HG02798 (cell line): ENCODE measurements around the gene ASH1L.
A peak's percentile ranks its signal among the peaks of the same experiment; 100 is the strongest.
"Not testable (repeated sequence)": the region's sequence is repeated elsewhere in the genome, so short reads cannot be mapped to it uniquely, and the experiment has no call there.

ENCODE experiments used
- ATAC-seq: cut with Tn5 transposase; IDR thresholded peaks from one replicate; pipeline ENCODE4 v1.9.1; 2021; ENCODE audit warnings: mild to moderate bottlenecking; ENCODE audit not compliant: unreplicated experiment, poor library complexity

The ASH1L gene

DNA sequence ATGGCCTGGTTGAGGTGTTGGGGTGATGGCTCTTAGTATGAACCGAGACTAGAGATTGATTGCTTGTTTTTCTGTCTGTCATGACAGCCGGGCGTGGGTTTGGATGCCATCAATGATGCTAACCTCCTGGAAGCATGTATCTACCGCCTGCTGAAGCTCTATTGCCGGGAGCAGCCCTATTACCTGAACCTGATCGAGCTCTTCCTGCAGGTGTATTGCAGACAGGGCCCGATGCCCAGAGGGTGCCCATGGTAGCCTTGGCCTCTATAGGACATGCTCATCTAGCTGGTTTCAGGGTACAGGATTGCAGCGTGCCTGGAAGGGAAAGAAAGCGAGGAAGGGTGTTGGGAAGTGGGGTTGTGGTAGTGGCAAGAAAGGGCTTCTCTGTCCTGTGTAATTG, 244.5 kb downstream of the ASH1L start:
- no peak for ATAC-seq

DNA sequence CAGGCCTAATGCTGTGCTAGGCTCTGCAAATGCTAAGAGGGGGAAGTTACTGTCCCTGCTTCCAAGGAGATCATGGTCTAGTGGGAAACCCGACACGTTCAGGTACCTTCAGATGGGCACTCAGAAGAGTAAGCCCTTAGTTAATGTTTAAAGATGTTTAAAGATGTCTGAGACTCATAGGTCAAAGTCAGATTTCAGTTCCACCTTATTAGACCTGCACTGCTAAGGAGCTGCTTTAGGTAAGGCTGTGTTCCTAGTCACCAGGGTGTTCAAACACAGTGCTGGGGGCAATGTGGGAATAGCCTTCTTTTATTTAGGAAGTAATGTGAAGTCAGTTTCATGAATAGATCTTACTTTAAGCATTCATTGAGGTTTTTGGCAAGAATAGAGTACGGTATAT, 245.7 kb downstream of the ASH1L start:
- ATAC-seq: no peak

DNA sequence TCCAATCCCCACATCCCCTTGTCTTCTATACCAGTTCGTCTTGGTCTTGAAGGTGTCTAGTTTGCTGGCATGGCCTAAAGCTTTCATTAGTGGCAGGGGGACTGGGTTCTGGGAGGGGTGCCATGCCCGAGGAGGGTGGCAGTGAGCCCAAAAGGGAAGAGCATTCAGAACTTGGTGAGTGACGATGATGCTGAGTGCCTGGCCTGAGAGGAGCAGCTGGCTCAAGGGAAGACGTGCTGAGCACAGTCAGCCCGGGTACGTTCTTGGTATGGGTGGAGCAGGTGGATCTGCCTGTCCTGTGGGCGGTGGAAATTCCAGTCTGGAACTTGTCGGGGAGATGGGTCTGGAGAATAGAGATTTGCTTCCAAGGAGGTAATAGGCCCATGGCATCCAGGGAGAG, 249.3 kb downstream of the ASH1L start:
- no peak for ATAC-seq

DNA sequence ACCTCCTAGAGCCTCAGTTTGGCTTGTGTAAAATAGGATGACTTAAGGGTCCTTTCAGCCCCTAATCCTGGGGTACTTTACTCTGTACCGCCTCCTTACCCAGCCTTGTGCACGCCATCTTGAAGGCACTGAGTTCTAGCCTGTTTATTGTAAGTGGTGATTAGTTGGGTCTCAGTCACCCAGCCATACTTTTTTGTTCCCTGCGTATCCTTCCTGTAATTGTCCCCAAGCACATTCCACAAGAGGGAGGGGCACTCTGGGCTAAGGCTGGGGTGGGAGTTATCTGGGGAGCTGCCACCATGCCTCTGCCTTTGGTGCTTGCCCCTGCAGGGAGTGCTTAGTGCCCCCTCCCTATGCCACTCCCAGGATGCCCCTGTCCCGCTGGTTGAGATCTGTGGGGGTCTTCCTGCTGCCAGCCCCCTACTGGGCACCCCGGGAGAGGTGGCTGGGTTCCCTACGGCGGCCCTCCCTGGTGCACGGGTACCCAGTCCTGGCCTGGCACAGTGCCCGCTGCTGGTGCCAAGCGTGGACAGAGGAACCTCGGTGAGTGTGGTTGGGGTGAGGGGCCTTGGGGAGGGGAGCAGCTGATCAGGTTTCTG, 253.1 kb downstream of the ASH1L start:
- ATAC-seq: no peak

DNA sequence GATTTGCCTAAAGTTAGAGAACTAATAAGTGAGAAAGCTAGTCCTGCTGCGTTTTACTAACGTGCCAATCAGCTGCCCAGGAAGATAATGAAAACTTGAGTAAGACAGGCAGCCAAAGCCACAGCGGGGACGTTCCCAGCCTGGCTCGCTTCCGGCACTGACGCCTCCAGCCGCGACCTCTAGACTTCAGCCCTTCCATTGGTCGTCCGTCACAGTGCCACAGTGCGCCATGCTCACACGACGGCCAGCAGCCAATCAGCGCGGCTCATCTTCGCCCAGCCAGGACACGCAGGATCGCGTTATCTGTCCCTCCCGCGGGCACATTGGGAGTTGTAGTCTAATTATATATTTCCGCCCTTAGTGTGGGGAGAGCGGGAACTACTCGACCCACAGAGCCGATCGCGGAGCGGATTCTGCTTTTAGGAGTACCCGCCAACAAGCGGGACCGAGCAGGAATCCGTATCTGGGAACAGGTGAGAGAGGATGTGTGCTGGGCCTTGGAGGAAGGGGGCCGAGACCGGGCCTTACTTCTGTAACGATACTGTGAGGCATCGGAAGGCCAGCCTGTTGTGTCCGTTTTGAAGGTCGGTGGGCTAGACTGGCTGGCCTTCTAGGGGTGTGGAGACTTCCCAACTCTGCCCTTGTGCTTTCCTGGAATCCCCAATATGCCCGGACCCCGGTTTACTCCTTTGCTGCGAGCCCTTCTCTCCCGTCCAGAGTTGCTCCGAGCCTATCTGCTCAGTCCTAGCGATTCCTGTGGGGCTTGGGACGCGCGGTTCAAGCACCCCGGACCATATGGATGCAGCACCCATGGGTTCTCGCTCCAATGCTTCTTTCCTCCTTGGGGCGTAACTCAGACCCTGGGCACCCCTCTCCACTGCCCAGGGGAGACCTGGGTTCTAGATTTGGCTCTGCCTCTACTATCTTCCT, 253.8 kb downstream of the ASH1L start, which contains the start of gene FDPS:
Gene FDPS, plus strand, starts transcription at position 374 of the 930 bp plus-strand sequence. CDS start 924 bp downstream, outside the sequence.
- peak; percentile 97 for ATAC-seq

DNA sequence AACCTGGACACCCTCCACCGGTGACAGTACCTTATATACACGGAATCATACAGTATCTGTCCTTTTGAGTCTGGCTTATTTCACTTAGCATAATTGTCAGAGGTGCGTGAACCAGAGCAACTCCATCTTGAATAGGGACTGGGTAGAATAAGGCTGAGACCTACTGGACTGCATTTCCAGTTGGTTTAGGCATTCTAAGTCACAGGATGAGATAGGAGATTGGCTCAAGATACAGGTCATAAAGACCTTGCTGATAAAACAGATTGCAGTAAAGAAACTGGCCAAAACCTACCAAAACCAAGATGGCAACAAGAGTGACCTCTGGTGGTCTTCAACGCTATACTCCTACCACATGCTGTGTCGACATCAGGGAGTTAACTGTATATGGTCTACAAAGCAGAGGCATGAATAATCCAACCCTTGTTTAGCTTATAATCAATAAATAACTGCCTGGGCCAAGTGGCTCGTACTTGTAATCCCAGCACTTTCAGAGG, 255.3 kb downstream of the ASH1L start:
- no peak for ATAC-seq

DNA sequence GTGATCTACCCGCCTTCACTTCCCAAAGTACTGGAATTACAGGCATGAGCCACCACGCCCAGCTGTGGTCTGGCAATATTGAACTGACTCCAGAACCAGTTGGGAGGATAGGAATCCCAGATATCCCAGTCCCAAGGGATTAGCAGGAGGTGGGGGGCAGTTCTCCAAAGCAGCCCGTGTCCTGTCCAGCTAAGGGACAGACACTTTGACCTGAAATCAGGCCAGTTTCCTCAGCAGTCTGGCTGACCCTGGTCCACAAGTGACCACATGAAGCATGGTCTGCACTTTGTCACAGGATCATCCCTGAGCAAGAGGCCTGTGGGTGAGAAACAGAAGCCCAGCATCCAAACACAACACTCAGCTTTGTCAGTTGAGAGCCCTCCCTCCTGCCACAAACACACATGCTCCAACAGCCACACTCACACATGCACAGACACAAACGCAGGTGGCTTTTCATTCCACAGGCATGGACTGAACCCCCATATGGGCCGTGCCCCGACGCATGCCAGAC, 256.7 kb downstream of the ASH1L start:
- no peak for ATAC-seq

DNA sequence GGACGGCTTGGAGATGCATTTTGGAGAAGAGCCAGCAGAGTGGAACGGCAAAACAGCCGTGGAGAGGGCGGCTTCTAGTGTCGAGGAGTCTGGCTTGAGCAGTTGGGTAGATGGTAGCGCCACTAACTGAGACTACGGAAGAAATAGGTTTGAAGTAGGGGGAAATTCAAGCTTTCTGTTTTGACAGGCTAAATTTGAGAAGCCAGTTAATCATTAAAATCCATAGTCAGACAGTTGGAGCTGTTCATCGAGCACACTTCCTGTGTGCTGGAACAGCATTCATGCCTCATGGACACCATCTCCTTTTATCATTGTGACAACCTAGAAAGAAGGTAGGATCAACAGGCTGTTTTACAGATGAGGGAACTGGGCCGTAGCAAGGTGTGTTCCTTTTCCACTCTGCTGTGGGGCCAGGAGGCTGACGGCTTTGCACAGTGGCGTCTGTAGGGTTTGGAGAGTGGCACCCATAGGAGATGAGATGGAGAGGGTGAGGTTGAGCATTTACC, 258.0 kb downstream of the ASH1L start:
- no peak for ATAC-seq

DNA sequence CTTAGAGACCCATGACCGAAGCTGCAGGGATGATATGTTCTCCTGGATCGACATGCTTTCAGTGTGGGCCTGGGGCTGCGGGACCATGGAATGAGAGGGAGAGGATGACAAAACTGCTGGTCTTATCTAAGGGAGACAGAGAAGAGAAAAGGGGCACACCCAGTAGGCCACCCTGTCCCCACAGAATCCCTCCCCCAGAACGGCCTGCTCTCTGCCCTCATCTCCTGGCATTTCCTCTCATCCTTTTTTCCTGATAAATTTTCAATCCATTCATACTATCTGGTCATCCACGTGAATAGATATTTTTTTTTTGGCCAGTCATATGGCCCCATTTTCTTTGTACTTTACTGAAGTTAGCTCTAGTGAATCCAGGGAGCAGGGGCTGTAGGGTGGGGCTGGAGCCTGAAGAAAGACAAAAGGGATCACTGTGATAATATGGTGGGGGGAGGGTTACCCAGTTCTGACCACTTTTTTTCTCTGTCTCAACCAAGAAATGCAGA, 261.2 kb downstream of the ASH1L start, which contains the start of gene PKLR:
Gene PKLR, minus strand, starts transcription at position 97 of the 500 bp plus-strand sequence. Its CDS starts 43 bp downstream, at position 54.
- ATAC-seq: no peak

DNA sequence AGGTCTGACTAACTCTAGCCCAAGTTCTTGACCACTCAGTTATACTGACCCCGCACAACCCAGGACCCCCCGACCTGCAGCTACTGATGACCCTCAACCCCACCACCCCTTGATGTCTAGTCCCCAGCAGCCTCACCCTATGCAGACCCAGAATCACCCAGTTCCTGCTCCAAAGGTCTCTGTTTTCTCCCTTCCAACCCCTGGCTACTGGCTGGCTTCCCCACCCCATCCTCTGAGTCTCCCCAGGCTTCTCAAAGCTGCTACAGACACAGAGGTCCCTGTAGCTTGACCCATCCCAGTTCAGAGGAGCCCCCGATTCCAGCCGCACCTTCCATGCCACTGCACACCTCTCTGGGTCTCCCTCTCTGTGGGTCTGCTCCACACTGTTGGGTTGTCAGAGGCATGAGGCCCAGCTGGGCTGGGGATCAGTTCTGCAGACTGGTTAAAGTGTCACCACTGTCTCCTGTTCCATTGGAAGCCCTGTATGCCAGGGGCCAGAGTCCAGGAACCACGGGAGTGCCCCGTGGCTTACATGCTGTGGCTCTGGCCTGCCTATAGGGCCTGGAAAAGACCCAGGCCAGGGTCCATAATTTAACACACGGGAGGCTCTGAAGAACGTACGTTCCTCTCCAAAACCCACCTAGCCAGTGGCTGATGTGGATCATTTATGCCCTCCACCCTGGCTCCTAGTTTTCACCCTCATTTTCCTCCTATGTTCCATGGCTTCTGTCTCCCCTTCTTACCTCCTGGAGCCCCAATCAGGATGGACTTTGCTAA, 261.9 kb downstream of the ASH1L start:
- no peak for ATAC-seq

DNA sequence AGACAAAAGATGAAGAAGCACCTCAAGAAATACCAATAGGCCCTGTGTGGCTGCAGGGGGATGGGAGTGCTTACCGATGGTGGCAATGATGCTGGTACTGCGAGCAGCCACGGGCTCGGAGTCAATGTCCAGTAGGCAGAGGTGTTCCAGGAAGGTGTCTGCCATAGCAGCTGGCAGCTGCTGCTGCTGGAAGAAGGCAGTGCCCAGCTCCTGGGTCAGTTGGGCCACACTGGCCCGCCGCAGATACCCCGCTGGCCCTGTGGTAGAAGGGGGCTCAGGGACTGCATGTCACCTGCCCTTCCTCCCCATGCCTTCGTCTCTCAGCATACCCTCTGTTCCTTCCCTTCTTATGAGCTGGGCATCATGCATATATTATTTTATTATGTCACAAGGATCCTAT, 262.6 kb downstream of the ASH1L start:
- ATAC-seq: no peak

DNA sequence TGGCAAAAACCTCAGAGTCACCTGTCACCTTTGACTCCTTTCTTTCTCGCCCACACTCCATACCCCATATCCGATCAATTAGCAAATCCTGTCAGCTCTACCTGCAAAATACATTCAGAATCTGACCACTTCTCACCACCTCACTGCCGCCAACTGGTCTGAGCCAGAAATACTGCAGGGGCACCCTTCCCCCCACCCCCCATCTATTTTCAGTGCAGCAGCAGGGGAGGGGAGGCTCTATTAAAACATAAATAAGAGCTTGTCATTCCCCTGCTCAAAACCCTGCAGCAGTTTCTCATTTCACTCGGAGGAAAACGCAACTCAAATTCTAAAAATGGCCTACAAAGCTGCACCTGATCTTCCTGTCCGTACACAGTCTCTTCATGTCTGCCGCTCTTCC, 265.2 kb downstream of the ASH1L start:
- ATAC-seq: no peak

DNA sequence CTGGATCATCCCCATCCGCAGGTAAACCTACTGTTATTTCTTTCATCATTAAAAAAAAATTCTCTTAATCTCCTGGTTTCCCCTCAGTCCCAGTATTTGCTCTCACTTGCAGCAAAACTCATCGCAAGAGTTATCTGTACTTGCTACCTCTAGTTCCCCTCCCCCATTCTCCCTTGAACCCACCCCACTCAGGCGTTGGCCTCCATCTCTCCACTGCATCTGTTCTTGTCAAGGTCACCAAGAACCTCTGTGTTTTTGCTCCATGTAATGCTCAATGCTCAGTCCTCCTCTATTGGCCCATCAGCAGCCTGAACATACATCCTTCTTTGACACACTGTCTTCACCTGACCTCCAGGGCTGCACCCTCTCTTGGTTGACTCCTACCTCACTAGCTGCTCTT, 265.9 kb downstream of the ASH1L start:
- no peak for ATAC-seq

DNA sequence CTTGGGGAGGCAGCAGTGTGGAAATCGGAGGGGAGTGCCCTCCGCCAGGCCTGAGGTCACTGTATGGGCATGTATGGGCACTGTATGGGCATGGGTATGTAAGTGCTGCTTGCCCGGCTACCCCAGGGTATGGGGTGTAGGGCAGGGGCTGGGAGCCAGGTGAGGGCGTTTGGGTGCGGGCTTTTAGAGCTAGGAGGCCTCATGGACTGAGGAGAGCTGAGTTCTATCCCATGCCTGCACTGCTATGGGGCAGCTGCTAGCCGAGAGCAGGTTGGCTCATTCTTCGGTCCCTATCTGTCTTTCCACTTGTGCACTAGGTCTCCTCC, 266.7 kb downstream of the ASH1L start:
- ATAC-seq: no peak

DNA sequence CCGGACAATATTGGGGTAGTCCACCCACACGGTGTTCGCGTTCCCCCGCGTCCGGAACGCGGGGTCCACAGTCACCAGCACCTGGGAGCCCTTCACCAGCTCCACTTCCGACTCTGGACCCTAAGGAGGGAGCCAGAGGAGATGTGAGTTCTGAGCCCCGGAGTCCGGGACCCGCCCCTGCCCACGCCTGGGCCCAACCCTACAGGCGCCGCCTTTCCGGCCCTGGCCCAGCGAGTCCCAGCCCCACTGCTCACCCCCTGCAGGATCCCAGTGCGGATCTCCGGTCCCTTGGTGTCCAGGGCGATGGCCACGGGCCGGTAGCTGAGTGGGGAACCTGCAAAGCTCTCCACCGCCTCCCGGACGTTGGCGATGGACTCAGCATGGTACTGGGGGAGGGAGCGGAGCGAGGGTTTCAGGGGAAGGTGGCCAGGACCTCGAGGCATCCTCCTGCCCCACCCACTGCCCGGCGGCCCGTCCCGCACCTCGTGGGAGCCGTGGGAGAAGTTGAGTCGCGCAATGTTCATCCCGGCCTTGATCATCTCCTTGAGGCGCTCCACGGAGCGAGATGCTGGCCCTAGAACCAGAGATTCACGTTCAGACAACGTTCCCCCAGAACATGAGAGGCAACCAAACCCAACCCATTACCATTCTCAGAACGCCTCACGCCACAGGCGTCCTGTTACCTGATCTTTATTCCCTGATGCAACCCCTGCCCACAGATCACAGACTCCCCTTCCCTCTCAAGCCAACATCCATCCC, 267.2 kb downstream of the ASH1L start:
- ATAC-seq: no peak

DNA sequence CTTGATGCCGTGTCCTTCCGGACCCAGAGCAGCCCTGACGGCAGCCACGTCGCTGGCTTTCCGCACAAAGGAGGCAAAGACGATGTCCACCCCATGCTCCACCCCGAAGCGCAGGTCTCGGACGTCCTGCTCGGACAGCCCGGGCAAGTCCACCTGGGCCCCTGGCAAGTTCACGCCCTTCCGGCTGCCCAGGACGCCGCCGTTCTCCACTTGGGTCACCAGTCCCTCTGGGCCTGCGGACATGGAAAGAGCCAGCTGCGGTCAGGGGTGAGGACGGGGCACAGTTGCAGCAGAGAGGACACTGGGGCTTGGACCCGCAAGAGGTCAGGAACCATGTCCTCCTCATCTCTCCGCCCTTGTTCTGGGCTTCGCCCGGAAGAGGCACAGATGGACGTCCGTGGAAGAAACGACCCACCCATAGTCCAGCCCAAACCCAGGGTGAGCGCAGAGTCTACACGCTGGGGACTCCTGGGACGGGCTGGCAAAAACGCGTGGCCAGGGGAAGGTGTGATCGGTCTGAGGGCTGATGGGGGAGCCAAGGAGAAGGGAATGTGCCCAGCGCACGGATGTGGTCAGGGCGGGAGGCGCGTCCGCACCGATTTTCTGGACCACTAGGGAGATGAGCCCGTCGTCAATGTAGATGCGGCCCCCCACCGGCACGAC, 268.0 kb downstream of the ASH1L start:
- ATAC-seq: no peak

DNA sequence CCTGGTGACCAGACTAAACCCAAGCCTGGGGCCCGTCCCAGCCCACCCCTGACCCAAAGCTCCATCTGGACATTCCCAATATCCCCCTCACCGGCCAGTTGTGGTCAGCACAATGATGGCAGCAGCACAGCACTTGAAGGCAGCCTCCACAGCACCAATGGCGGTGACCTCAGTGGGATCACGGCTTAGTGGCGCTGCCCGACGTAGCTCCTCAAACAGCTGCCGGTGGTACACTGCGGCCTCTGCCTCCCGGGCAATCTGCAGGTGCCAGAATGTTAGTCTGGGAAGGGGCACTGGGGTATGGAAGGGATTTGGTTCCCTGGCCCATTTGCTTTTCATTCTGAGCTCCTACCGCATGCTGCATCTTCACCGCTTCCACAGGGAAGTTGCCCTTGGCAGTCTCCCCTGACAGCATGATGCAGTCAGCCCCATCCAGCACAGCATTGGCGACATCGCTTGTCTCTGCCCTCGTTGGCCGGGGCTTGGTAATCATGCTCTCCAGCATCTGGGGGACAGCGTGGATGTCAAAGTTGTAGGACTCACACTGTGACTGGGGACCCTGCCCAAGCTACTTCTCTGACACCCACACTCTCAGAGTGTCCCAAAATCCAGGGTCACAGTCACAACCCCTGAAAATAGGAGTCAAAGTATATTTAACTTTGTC, 269.4 kb downstream of the ASH1L start:
- ATAC-seq: no peak

DNA sequence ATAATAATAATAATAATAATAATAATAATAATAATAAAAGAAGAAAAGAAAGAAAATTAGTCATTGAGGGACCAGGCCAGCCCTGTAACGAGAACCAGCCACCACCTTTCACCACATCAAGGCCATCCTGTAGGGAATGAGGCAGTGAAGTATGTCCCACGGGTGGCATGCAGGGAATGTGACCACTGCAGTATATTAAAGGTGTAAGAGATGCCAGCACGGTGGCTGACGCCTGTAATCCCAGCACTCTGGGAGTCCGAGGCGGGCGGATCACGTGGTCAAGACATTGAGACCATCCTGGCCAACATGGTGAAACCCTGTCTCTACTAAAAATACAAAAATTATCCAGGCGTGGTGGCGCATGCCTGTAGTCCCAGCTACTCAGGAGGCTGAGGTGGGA, 271.6 kb downstream of the ASH1L start:
- not testable (repeated sequence) for ATAC-seq
